IMR-90 (cell line): Measurements from ENCODE around the gene FBXO17. TPM values are rescaled to one million over a fixed set of nuclear protein-coding genes. Genes with fewer than 3 reads are reported as not detected.

Source experiments
- ATAC-seq: fragments of 200-7000 bp; cut with Tn5 transposase; 2 replicates; pipeline ENCODE4 v1.9.1; 2020; ENCODE audit warnings: low read depth, mild to moderate bottlenecking, moderate library complexity
- BruUV-seq: library from RNA; stranded (reverse); fragments of 400-500 nt; replicated peaks from 2 replicates; lab custom pipeline; 2021; lab: Mats Ljungman, UMichigan
- CTCF ChIA-PET: fragments of 300-600 bp; formaldehyde crosslinking; extraction: SDS; loops from one replicate; lab custom pipeline; 2021; ENCODE audit warnings: antibody characterized with exemption; lab: Yijun Ruan, JAX
- POLR2A ChIA-PET: fragments of 300-600 bp; sonication (Branson Sonifier 250); formaldehyde crosslinking; loops from one replicate; lab custom pipeline; 2022; ENCODE audit warnings: antibody characterized with exemption; ENCODE audit not compliant: unreplicated experiment; lab: Charles Lee
- DNase-seq: peaks from one replicate; pipeline ENCODE4 v3.0.0; 2013
- H2AFZ ChIP-seq: replicated peaks from 2 replicates; pipeline ENCODE3; 2013; ENCODE audit warnings: low read length, mild to moderate bottlenecking; ENCODE audit not compliant: poor library complexity
- H2AK5ac ChIP-seq: 2 replicates; pipeline ENCODE4 v1.6.1; 2013; ENCODE audit warnings: low read depth, low read length, inconsistent platforms
- H2AK9ac ChIP-seq: replicated peaks from 2 replicates; pipeline ENCODE3; 2013; ENCODE audit warnings: mild to moderate bottlenecking, low read depth, low read length, moderate library complexity; ENCODE audit not compliant: poor library complexity
- H2BK120ac ChIP-seq: 2 replicates; pipeline ENCODE4 v1.6.1; 2013; ENCODE audit warnings: low read depth, low read length, inconsistent platforms
- H2BK15ac ChIP-seq: 3 replicates; pipeline ENCODE4 v1.6.1; 2013; ENCODE audit warnings: low read depth, low read length, inconsistent platforms
- H2BK20ac ChIP-seq: 2 replicates; pipeline ENCODE4 v1.6.1; 2013; ENCODE audit warnings: low read depth, mild to moderate bottlenecking, inconsistent platforms, low read length, moderate library complexity
- H2BK5ac ChIP-seq: 2 replicates; pipeline ENCODE4 v1.6.1; 2013; ENCODE audit warnings: mild to moderate bottlenecking, low read depth, low read length, inconsistent platforms; ENCODE audit not compliant: poor library complexity, severe bottlenecking
- H3K14ac ChIP-seq: replicated peaks from 2 replicates; pipeline ENCODE4 v1.6.1; 2013; ENCODE audit warnings: low read depth, low read length, inconsistent platforms
- H3K18ac ChIP-seq: 2 replicates; pipeline ENCODE4 v1.6.1; 2013; ENCODE audit warnings: low read depth, low read length, control low read depth
- H3K23ac ChIP-seq: 2 replicates; pipeline ENCODE4 v1.6.1; 2013; ENCODE audit warnings: low read depth, low read length, inconsistent platforms
- H3K27ac ChIP-seq: 2 replicates; pipeline ENCODE4 v1.5.1; 2013; ENCODE audit warnings: mild to moderate bottlenecking, control low read depth, low read length; ENCODE audit not compliant: insufficient read depth
- H3K27me3 ChIP-seq: 2 replicates; pipeline ENCODE4 v1.6.1; 2013; ENCODE audit warnings: low read length; ENCODE audit not compliant: control insufficient read depth, insufficient read depth
- H3K36me3 ChIP-seq: 2 replicates; pipeline ENCODE4 v1.6.1; 2013; ENCODE audit warnings: low read length, mixed read lengths; ENCODE audit not compliant: control insufficient read depth, insufficient read depth
- H3K4ac ChIP-seq: 2 replicates; pipeline ENCODE4 v1.6.1; 2013; ENCODE audit warnings: low read depth, low read length, inconsistent platforms
- H3K4me1 ChIP-seq: 2 replicates; pipeline ENCODE4 v1.6.1; 2013; ENCODE audit warnings: low read length, mixed read lengths; ENCODE audit not compliant: control insufficient read depth, insufficient read depth
- H3K4me2 ChIP-seq: 2 replicates; pipeline ENCODE4 v1.6.1; 2013; ENCODE audit warnings: low read depth, mild to moderate bottlenecking, control low read depth, low read length, moderate library complexity
- H3K4me3 ChIP-seq: 2 replicates; pipeline ENCODE4 v1.5.1; 2013; ENCODE audit warnings: low read depth, mild to moderate bottlenecking, control low read depth, low read length, moderate library complexity; ENCODE audit not compliant: insufficient read depth
- H3K56ac ChIP-seq: 2 replicates; pipeline ENCODE4 v1.6.1; 2013; ENCODE audit warnings: low read length, inconsistent platforms; ENCODE audit not compliant: insufficient read depth; ENCODE audit errors: extremely low read depth
- H3K79me1 ChIP-seq, 2 experiments: 2 replicates each; pipeline ENCODE4 v1.6.1; 2013; ENCODE audit warnings: low read length in 2 of 2, inconsistent platforms in 1 of 2, low read depth in 1 of 2
- H3K9ac ChIP-seq: 2 replicates; pipeline ENCODE4 v1.6.1; 2013; ENCODE audit warnings: low read depth, low read length, control low read depth
- H3K9me1 ChIP-seq: 2 replicates; pipeline ENCODE4 v1.6.1; 2013; ENCODE audit warnings: low read length, inconsistent platforms; ENCODE audit not compliant: insufficient read depth
- H3K9me3 ChIP-seq: 2 replicates; pipeline ENCODE4 v1.6.1; 2013; ENCODE audit warnings: low read length; ENCODE audit not compliant: control insufficient read depth, insufficient read depth
- H4K20me1 ChIP-seq: 2 replicates; pipeline ENCODE4 v1.6.1; 2013; ENCODE audit warnings: low read length, inconsistent platforms; ENCODE audit not compliant: insufficient read depth
- H4K5ac ChIP-seq: 2 replicates; pipeline ENCODE4 v1.6.1; 2013; ENCODE audit warnings: mild to moderate bottlenecking, low read depth, low read length, control low read depth
- H4K8ac ChIP-seq, 2 experiments: 2 replicates each; pipeline ENCODE4 v1.6.1; 2013; ENCODE audit warnings: low read depth in 2 of 2, low read length in 2 of 2, control low read depth in 1 of 2, inconsistent platforms in 1 of 2
- H4K91ac ChIP-seq: 2 replicates; pipeline ENCODE4 v1.6.1; 2013; ENCODE audit warnings: low read depth, low read length, inconsistent platforms; ENCODE audit not compliant: insufficient read depth
- BHLHE40 ChIP-seq: fragments of 150-350 bp; IDR thresholded peaks from 2 replicates; pipeline ENCODE4 v1.6.1; 2016; ENCODE audit warnings: mild to moderate bottlenecking, low read depth, low read length
- CEBPB ChIP-seq: IDR thresholded peaks from 2 replicates; pipeline ENCODE4 v1.6.1; 2012; ENCODE audit warnings: low read depth, low read length, improper control_type of control experiment
- CHD1 ChIP-seq: IDR thresholded peaks from 2 replicates; pipeline ENCODE4 v1.6.1; 2012; ENCODE audit warnings: low read depth, low read length, improper control_type of control experiment
- SMC3 ChIP-seq: fragments of 150-350 bp; IDR thresholded peaks from 2 replicates; pipeline ENCODE4 v1.6.1; 2016; ENCODE audit warnings: low read depth, mild to moderate bottlenecking, antibody characterized with exemption, low read length, moderate library complexity
- WGBS, 2 experiments: methylation state at CpG; one replicate each; pipeline versions ENCODE4 v1.1.5 to v1.1.7; 2013; ENCODE audit warnings: missing lambda C conversion rate in 2 of 2; ENCODE audit not compliant: insufficient read length in 1 of 2; ENCODE audit errors: extremely low coverage in 2 of 2; 5-methylcytosine and 5-hydroxymethylcytosine counted together
- dilution Hi-C: fragments of 300-500 bp; cut with HindIII; formaldehyde crosslinking; loops from one replicate; pipeline ENCODE4 v1.14.3; 2018; ENCODE audit warnings: low sequenced_read_pairs; ENCODE audit not compliant: unreplicated experiment
- in situ Hi-C: fragments of 300-500 bp; cut with MboI; formaldehyde crosslinking; loops from 3 replicates; pipeline ENCODE4 v1.14.3; 2019; ENCODE audit warnings: low sequenced_read_pairs, inconsistent platforms, mixed read lengths
- intact Hi-C: fragments of 100-400 bp; cut with micrococcal nuclease; formaldehyde crosslinking; loops from 2 replicates; pipeline ENCODE4 v1.10.0; 2022
- polyA plus RNA-seq, 3 experiments: library from polyadenylated mRNA; depleted of rRNA; stranded (reverse); fragments of >200 nt; gene quantifications; 2 replicates each; pipeline ENCODE4 v1.2.3, GENCODE V29; 2012; ENCODE audit warnings: low replicate concordance in 1 of 3
- total RNA-seq: library from RNA; depleted of rRNA; stranded (reverse); fragments of >200 nt; gene quantifications from 2 replicates; pipeline ENCODE4 v1.2.3, GENCODE V29; 2012
- TF ChIP-seq, protein P1 (sequence below): fragments of 150-350 bp; IDR thresholded peaks from 2 replicates; pipeline ENCODE4 v1.6.1; 2017; ENCODE audit warnings: mild to moderate bottlenecking, antibody characterized with exemption, low read length, low read depth
- TF ChIP-seq, protein P2 (sequence below): fragments of 150-350 bp; IDR thresholded peaks from 2 replicates; pipeline ENCODE4 v1.6.1; 2016; ENCODE audit warnings: low read depth, mild to moderate bottlenecking, low read length, moderate library complexity, borderline replicate concordance

Gene FBXO17
- total and polyA plus RNA-seq, 2 of the 4 experiments (the other 2 are of a cell fraction): 10.8 to 20.7 TPM

DNA sequence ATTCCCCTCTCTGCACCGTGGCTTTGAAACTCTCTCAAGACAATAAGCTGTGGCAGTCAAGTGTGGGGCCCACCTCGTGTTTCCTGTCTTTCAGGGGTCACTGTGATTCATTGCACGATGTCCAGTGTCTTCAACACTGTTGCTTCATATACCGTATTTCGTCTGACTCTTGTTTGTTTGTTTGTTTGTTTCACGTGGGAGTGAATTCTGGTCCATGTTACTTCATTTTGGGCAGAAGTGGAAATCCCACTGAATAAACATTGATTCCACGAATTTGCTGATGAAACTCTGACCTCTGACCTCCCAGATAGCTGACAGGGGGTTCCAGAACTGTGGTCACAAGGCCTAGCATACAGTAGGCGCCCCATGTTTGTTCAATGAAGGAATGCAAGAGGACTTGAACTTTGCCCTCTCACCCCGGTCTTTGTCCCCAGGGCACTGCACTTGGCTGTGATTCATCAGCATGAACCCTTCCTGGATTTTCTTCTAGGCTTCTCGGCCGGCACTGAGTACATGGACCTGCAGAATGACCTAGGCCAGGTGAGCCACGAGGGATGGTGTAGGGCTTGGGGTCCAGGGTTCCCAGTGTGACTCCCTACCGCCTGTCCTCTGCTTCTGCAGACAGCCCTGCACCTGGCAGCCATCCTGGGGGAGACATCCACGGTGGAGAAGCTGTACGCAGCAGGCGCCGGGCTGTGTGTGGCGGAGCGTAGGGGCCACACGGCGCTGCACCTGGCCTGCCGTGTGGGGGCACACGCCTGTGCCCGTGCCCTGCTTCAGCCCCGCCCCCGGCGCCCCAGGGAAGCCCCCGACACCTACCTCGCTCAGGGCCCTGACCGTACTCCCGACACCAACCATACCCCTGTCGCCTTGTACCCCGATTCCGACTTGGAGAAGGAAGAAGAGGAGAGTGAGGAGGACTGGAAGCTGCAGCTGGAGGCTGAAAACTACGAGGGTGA lies 70.7 kb downstream of the FBXO17 start:
- POLR2A ChIA-PET: no interaction called here
- WGBS, 2 experiments: 96% methylated on average over 4 of the region's 35 CpGs; no CpG with 5 or more reads in 1 of the 2 experiments
- H3K4me3 ChIP-seq: no peak overlapping the region
- no peak for DNase-seq
- no peak for ATAC-seq
- peaks cover 5 to 26% of the 10 kb centered on the region in 2 experiments; a peak in 3 of 4 replicates for H3K79me1 ChIP-seq
- no peak overlapping the region for H2BK120ac ChIP-seq
- no peak overlapping the region for H4K8ac ChIP-seq
- H3K4me2 ChIP-seq: no peak overlapping the region
- no peaks in the 10 kb centered on the region; the same call in 1 of the 2 replicates for H3K9me1 ChIP-seq
- CTCF ChIA-PET: interaction anchor here (0.5 kb wide), 1 partner anchor 162 kb away, joined by 3 read pairs; no protein-coding TSS in a partner anchor
- no peak overlapping the region for H3K18ac ChIP-seq
- no peak overlapping the region for H2AK9ac ChIP-seq
- no peaks in the 10 kb centered on the region for H3K27me3 ChIP-seq
- no peak overlapping the region for H4K91ac ChIP-seq
- intact Hi-C loops (no loop called here), in situ Hi-C loops (loop anchor here (25.0 kb wide), 1 partner anchor 168 kb away; the partner anchor contains the start of gene CAPN12), dilution Hi-C loops (no loop called here)
- H3K9ac ChIP-seq: no peak overlapping the region
- no peak overlapping the region for H2BK5ac ChIP-seq
- H2AFZ ChIP-seq: no peak overlapping the region
- no peak overlapping the region for H4K5ac ChIP-seq
- H3K4me1 ChIP-seq: no peaks in the 10 kb centered on the region
- H4K20me1 ChIP-seq: no peaks in the 10 kb centered on the region; the same call in 1 of the 2 replicates
- H2BK20ac ChIP-seq: no peak overlapping the region
- no TSS peak for BruUV-seq
- H2BK15ac ChIP-seq: no peak overlapping the region
- no peaks in the 10 kb centered on the region; the same call in 1 of the 2 replicates for H3K9me3 ChIP-seq
- no peak for TF ChIP-seq CEBPB
- TF ChIP-seq, protein P1, sequence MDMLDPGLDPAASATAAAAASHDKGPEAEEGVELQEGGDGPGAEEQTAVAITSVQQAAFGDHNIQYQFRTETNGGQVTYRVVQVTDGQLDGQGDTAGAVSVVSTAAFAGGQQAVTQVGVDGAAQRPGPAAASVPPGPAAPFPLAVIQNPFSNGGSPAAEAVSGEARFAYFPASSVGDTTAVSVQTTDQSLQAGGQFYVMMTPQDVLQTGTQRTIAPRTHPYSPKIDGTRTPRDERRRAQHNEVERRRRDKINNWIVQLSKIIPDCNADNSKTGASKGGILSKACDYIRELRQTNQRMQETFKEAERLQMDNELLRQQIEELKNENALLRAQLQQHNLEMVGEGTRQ: no peak
- no peak for TF ChIP-seq BHLHE40
- TF ChIP-seq SMC3: no peak
- TF ChIP-seq, protein P2, sequence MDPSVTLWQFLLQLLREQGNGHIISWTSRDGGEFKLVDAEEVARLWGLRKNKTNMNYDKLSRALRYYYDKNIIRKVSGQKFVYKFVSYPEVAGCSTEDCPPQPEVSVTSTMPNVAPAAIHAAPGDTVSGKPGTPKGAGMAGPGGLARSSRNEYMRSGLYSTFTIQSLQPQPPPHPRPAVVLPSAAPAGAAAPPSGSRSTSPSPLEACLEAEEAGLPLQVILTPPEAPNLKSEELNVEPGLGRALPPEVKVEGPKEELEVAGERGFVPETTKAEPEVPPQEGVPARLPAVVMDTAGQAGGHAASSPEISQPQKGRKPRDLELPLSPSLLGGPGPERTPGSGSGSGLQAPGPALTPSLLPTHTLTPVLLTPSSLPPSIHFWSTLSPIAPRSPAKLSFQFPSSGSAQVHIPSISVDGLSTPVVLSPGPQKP: no peak
- no peak for TF ChIP-seq CHD1
- peaks cover 25% of the 10 kb centered on the region for H3K36me3 ChIP-seq
- H2AK5ac ChIP-seq: no peak overlapping the region
- H3K27ac ChIP-seq: no peak overlapping the region
- H3K14ac ChIP-seq: no peak overlapping the region
- H3K56ac ChIP-seq: no peak overlapping the region
- no peak overlapping the region for H3K23ac ChIP-seq
- no peak overlapping the region for H3K4ac ChIP-seq
